HepG2 (cell line): ENCODE results near the gene SV2B. TPM values are rescaled to one million over a fixed set of nuclear protein-coding genes. Genes with fewer than 3 reads are reported as not detected.

Experiments
- ATAC-seq: fragments of 200-7000 bp; cut with Tn5 transposase; 3 replicates; pipeline ENCODE4 v1.9.1; 2020; ENCODE audit warnings: mild to moderate bottlenecking, moderate library complexity
- BruUV-seq: library from RNA; stranded (reverse); fragments of 400-500 nt; replicated peaks from 2 replicates; lab custom pipeline; 2021; lab: Mats Ljungman, UMichigan
- CTCF ChIA-PET: fragments of 300-600 bp; formaldehyde crosslinking; extraction: SDS; loops from one replicate; lab custom pipeline; 2021; ENCODE audit warnings: low total read pairs, inconsistent platforms, low intra/inter-chr PET ratio; lab: Yijun Ruan, JAX
- POLR2A ChIA-PET: fragments of 350-600 bp; sonication (Branson Sonifier 250); formaldehyde crosslinking; loops from one replicate; lab custom pipeline; 2020; ENCODE audit warnings: antibody characterized with exemption, inconsistent platforms; lab: Yijun Ruan, JAX
- DNase-seq: peaks from one replicate; pipeline ENCODE4 v3.0.0-alpha.2; 2015; ENCODE audit warnings: low spot score
- FAIRE-seq: peaks from 3 replicates; lab custom pipeline; 2011; peaks lifted over from hg19 to GRCh38; lab: Jason Lieb, UNC
- H2AFZ ChIP-seq: one replicate; pipeline ENCODE4 v1.6.1; 2011; ENCODE audit warnings: low read length, inconsistent platforms
- H3K27ac ChIP-seq: fragments of 300-600 bp; 3 replicates; pipeline ENCODE4 v1.8.0; 2011; ENCODE audit warnings: mixed run types, mild to moderate bottlenecking, mixed read lengths, low read length, inconsistent platforms; ENCODE audit not compliant: insufficient read depth; ENCODE audit errors: extremely low read length
- H3K27me3 ChIP-seq, 2 experiments: fragments of 200-600 bp in 1 of 2; 2 replicates in 1 of 2; 3 replicates in 1 of 2; pipeline versions ENCODE4 v1.6.0 to v1.8.0; 2011; ENCODE audit warnings: low read length in 2 of 2, mild to moderate bottlenecking in 2 of 2, moderate library complexity in 2 of 2, inconsistent platforms in 1 of 2; ENCODE audit not compliant: insufficient read depth in 2 of 2, control insufficient read depth in 1 of 2
- H3K36me3 ChIP-seq, 2 experiments: fragments of 200-600 bp in 1 of 2; replicated peaks in 1 of 2; 2 replicates in 1 of 2; 3 replicates in 1 of 2; pipeline versions ENCODE4 v1.5.1 to v1.8.0; 2011; ENCODE audit warnings: low read length in 2 of 2, inconsistent platforms in 1 of 2; ENCODE audit not compliant: insufficient read depth in 2 of 2, control insufficient read depth in 1 of 2
- H3K4me1 ChIP-seq: 2 replicates; pipeline ENCODE4 v1.5.1; 2012; ENCODE audit warnings: low read length, inconsistent platforms; ENCODE audit not compliant: insufficient read depth
- H3K4me2 ChIP-seq: 2 replicates; pipeline ENCODE4 v1.6.0; 2011; ENCODE audit warnings: low read depth, low read length, inconsistent platforms
- H3K4me3 ChIP-seq, 3 experiments: fragments of 200-600 bp in 1 of 3; sonication (generic), shearing (Covaris generic) in 1 of 3; replicated peaks in 1 of 3; 2 replicates each; pipeline ENCODE4 v1.5.1; 2011 to 2016; ENCODE audit warnings: low read length in 3 of 3, inconsistent platforms in 2 of 3, low read depth in 2 of 3, mild to moderate bottlenecking in 2 of 3, control low read depth in 1 of 3, mixed read lengths in 1 of 3; ENCODE audit not compliant: insufficient read depth in 1 of 3
- H3K79me2 ChIP-seq: one replicate; pipeline ENCODE4 v1.6.1; 2011; ENCODE audit warnings: low read length, inconsistent platforms; ENCODE audit not compliant: insufficient read depth
- H3K9ac ChIP-seq: 2 replicates; pipeline ENCODE4 v1.6.0; 2011; ENCODE audit warnings: mild to moderate bottlenecking, low read depth, low read length, inconsistent platforms; ENCODE audit not compliant: insufficient read depth
- H3K9me3 ChIP-seq: 2 replicates; pipeline ENCODE4 v1.5.1; 2012; ENCODE audit warnings: mild to moderate bottlenecking, low read length
- H4K20me1 ChIP-seq: 2 replicates; pipeline ENCODE4 v1.6.0; 2011; ENCODE audit warnings: inconsistent platforms, mild to moderate bottlenecking, low read length, moderate library complexity; ENCODE audit not compliant: insufficient read depth
- HNF4G ChIP-seq, 2 experiments: sonication (generic) in 1 of 2; formaldehyde crosslinking in 1 of 2; IDR thresholded peaks; 2 replicates each; pipeline versions ENCODE4 v1.4.0 to v1.6.1; 2011 to 2020; ENCODE audit warnings: borderline replicate concordance in 2 of 2, low read depth in 2 of 2, mild to moderate bottlenecking in 2 of 2, low read length in 1 of 2, missing genetic modification reagents in 1 of 2, moderate library complexity in 1 of 2
- MAFF ChIP-seq: IDR thresholded peaks from 2 replicates; pipeline ENCODE4 v1.6.1; 2011; ENCODE audit warnings: low read depth, low read length, improper control_type of control experiment
- NFRKB ChIP-seq: fragments of 450-650 bp; IDR thresholded peaks from 2 replicates; pipeline ENCODE4 v1.6.1; 2017
- NR0B2 ChIP-seq: sonication (generic); formaldehyde crosslinking; IDR thresholded peaks from 2 replicates; pipeline ENCODE4 v1.4.0; 2020; ENCODE audit warnings: mild to moderate bottlenecking, missing genetic modification reagents
- SSRP1 ChIP-seq: IDR thresholded peaks from 2 replicates; pipeline ENCODE4 v1.6.1; 2016; ENCODE audit warnings: control low read depth
- THAP9 ChIP-seq: sonication (generic); formaldehyde crosslinking; IDR thresholded peaks from 2 replicates; pipeline ENCODE4; 2020; ENCODE audit warnings: missing genetic modification reagents, mild to moderate bottlenecking, borderline replicate concordance
- ZGPAT ChIP-seq: IDR thresholded peaks from 2 replicates; pipeline ENCODE4 v1.6.1; 2016; ENCODE audit warnings: mild to moderate bottlenecking
- ZNF20 ChIP-seq: sonication (generic); formaldehyde crosslinking; IDR thresholded peaks from 2 replicates; pipeline ENCODE4 v1.4.0; 2020; ENCODE audit warnings: mild to moderate bottlenecking, moderate library complexity, missing genetic modification reagents
- ZNF616 ChIP-seq: sonication (generic); formaldehyde crosslinking; IDR thresholded peaks from 2 replicates; pipeline ENCODE4 v1.5.0; 2020; ENCODE audit warnings: low read depth, mild to moderate bottlenecking, missing genetic modification reagents
- WGBS: methylation state at CpG from one replicate; pipeline ENCODE4 v1.1.6; 2017; ENCODE audit warnings: low lambda C conversion rate; 5-methylcytosine and 5-hydroxymethylcytosine counted together
- in situ Hi-C: cut with HindIII; loops from 2 replicates; pipeline ENCODE4 v1.10.0; 2017; ENCODE audit warnings: low pct_unique_long_range_greater_than_20kb; ENCODE audit not compliant: extremely low pct_ligation_motif_present
- intact Hi-C: fragments of 100-400 bp; cut with micrococcal nuclease; formaldehyde crosslinking; loops from one replicate; pipeline ENCODE4 v1.10.0; 2022; ENCODE audit not compliant: unreplicated experiment
- polyA plus RNA-seq, 8 experiments: library from polyadenylated mRNA; depleted of rRNA in 3 of 8; stranded (reverse) in 7 of 8; unstranded in 1 of 8; fragments of >200 nt; fragmentation: Illumina TruSeq in 4 of 8; extraction: Trizol in 4 of 8; gene quantifications; 2 replicates each; pipeline versions ENCODE4 v1.2.1 to v1.2.3, GENCODE V29; 2011 to 2016; ENCODE audit warnings: low read depth in 4 of 8, missing spikeins in 1 of 8, mixed read lengths in 1 of 8; ENCODE audit not compliant: insufficient read depth in 1 of 8
- total RNA-seq, 5 experiments: library from RNA; depleted of rRNA; stranded (reverse); fragments of >200 nt; fragmentation: Illumina TruSeq; extraction: Trizol; gene quantifications; 2 replicates each; pipeline ENCODE4 v1.2.3, GENCODE V29; 2016; ENCODE audit warnings: low read depth in 1 of 5

Gene SV2B
- total and polyA plus RNA-seq, 2 of the 13 experiments (the other 11 are each of a cell fraction or from before 2014, with no cell fraction given) = not detected

- no peak for TF ChIP-seq THAP9 (CRISPR knock-in tag)
- TF ChIP-seq, all 625 proteins: peak for 0
These were observed 452 bp upstream of the SV2B start (continued) for GRCh38 chr15:91099616-91099994.

- Histone ChIP-seq H3K79me2 (no peaks in the 10 kb centered on the region), H3K27ac (no peak overlapping the region), H2AFZ (no peak overlapping the region), H3K9me3 (no peaks in the 10 kb centered on the region), H4K20me1 (no peaks in the 10 kb centered on the region), H3K4me2 (peak overlapping the region; percentile 45; the same call in 1 of the 2 replicates), H3K36me3 (no peaks in the 10 kb centered on the region), H3K4me1 (no peaks in the 10 kb centered on the region), H3K4me3 (no peak overlapping the region), H3K27me3 (peaks cover 2 to 49% of the 10 kb centered on the region in 2 experiments; a peak in 4 of 5 replicates), H3K9ac (no peak overlapping the region)
- BruUV-seq = no TSS peak
- DNase-seq (no peak), ATAC-seq (no peak), FAIRE-seq (no peak)
- TF ChIP-seq ZGPAT (CRISPR knock-in tag) = no peak
- TF ChIP-seq NFRKB = no peak
- TF ChIP-seq SSRP1 (CRISPR knock-in tag) = no peak
- no peak for TF ChIP-seq NR0B2
- TF ChIP-seq ZNF20 (CRISPR knock-in tag) = no peak
- TF ChIP-seq ZNF616 (CRISPR knock-in tag) = no peak
- 0 out of 2 replicates have a peak, but pooled peaks have one; percentile 2 for TF ChIP-seq MAFF
- TF ChIP-seq HNF4G (IDR thresholded peaks at IDR 0.05; ENCODE audit: borderline replicate concordance, low read depth, low read length) = no peak
- TF ChIP-seq HNF4G (CRISPR knock-in tag; IDR thresholded peaks at IDR 0.05; ENCODE audit: borderline replicate concordance, low read depth) = no peak
- CTCF ChIA-PET = no interaction called here
- in situ Hi-C loops (no loop called here), intact Hi-C loops (no loop called here)
- POLR2A ChIA-PET = no interaction called here
- 22% methylated on average over 17 of the region's 18 CpGs for WGBS
These were observed 954 bp downstream of the SV2B start for GRCh38 chr15:91100814-91101607.
